GM12872 (cell line): ENCODE data around the gene CNOT10.

Experiments
- TF ChIP-seq, protein P1 (sequence below): IDR thresholded peaks from 3 replicates; pipeline ENCODE4 v1.5.1; 2011; ENCODE audit warnings: low read depth, mild to moderate bottlenecking, low read length, moderate library complexity; ENCODE audit not compliant: insufficient read depth

CNOT10 gene

GRCh38 chr3:32700244-32700643 is 15.3 kb downstream of the CNOT10 start:
- TF ChIP-seq, protein P1, sequence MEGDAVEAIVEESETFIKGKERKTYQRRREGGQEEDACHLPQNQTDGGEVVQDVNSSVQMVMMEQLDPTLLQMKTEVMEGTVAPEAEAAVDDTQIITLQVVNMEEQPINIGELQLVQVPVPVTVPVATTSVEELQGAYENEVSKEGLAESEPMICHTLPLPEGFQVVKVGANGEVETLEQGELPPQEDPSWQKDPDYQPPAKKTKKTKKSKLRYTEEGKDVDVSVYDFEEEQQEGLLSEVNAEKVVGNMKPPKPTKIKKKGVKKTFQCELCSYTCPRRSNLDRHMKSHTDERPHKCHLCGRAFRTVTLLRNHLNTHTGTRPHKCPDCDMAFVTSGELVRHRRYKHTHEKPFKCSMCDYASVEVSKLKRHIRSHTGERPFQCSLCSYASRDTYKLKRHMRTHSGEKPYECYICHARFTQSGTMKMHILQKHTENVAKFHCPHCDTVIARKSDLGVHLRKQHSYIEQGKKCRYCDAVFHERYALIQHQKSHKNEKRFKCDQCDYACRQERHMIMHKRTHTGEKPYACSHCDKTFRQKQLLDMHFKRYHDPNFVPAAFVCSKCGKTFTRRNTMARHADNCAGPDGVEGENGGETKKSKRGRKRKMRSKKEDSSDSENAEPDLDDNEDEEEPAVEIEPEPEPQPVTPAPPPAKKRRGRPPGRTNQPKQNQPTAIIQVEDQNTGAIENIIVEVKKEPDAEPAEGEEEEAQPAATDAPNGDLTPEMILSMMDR = no peak

- TF ChIP-seq, protein P1 = no peak
Observed at GRCh38 chr3:32703491-32703972, 18.5 kb downstream of the CNOT10 start.

DNA sequence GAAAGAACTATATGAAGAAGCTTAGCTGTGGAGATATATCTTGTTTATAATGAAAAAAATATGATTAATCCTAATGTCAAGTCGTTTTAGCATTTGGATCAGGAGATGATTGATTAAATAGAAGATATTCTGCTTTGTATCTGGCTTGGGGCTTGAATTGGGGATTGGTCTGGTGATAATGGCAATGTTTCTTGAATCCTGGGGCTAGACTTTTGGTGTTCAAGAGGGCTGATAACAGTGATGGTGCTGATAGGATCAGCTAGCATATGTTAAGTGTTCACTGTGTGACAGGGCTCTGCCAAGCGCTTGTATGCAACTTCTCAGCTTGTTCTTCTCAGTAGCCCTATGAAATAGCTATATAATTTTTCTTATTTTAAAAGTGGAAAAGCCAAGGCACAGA is 20.2 kb downstream of the CNOT10 start:
- TF ChIP-seq, protein P1 = no peak

- TF ChIP-seq, protein P1 = no peak
Observed at GRCh38 chr3:32706348-32707025, 21.5 kb downstream of the CNOT10 start.

DNA sequence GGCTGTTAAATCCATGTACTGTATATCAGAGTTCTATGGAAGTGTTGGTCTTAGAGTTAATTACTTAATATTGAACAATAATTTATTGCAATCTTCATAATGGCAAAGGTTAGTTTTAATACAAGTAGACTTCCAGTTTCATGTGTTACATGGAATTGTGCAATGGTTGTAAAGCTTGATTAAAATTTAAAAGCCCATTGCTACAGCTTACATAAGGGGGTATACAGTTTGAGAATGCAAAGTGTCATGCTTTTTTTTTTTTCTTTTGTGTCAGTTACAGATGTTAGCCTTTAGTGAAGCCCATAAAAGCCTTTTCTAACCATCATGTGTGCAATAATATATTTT is 22.0 kb downstream of the CNOT10 start:
- TF ChIP-seq, protein P1 = no peak

DNA sequence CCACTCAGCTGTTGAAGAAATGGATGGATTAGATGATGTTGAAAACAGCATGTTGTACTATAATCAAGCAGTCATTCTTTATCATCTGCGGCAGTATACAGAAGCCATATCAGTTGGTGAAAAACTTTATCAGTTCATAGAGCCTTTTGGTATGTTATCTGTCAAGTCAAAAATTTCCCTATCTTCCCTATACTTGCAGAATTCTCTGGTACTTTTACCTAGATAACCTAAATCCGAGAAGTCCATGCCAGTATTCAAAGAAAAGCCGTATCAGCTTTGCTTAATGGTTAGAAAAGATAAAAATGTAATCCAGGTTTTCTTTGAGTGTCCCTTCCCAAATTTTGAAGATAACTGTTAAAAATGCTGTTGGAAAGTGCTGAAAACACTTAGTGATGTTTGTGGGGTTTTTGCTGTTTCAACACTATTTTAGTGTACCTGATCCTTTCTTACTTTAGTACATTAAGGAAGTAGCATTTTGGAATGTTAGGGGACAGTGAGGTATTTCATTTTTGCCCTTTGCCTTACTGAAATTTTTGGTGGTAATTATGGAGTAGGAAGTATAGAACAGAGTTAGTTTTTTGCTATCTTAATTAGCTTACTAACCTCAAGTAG is 23.8 kb downstream of the CNOT10 start:
- TF ChIP-seq, protein P1 = no peak

DNA sequence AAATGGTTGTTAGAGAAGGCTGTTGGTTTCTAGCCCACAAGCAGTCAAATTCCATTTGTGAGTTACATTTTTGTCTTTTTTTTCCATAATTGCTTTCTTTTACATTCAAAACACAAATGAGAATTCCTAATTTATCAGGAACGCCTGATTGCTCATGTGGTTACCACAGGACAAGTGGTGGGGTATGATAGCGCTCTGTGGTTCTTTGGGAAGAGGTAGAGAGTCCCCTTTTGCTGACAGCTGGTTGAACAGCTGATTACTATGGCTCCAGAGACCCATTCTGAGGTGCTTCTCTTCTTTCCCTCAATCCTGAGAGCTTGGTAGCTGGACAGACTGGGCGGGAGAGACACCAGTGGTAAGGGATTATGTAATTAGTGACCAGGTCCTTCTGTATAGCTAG is 24.4 kb downstream of the CNOT10 start:
- TF ChIP-seq, protein P1 = no peak
